ENCODE results near the gene GSS.

DNA sequence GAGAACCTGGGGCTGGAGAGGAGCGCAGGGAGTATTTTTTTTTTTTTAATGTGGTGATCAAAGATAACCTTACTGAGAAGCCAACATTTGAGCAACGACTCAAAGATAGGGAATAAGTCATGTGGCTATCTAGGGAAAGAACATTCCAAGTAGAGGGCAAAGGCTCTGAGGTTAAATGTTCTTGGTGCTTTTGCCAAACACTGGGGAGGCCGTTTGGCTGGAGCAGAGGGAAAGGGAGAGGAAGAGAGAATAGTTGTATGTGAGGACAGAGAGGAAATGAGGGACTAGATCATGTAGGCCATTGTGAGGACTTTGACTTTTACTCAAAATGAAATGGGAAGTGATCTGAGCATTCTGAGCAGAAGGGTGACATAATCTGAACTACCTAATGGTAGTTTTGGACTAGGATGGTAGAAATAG, 51.4 kb downstream of the GSS start:
- TF ChIP-seq, protein P1, sequence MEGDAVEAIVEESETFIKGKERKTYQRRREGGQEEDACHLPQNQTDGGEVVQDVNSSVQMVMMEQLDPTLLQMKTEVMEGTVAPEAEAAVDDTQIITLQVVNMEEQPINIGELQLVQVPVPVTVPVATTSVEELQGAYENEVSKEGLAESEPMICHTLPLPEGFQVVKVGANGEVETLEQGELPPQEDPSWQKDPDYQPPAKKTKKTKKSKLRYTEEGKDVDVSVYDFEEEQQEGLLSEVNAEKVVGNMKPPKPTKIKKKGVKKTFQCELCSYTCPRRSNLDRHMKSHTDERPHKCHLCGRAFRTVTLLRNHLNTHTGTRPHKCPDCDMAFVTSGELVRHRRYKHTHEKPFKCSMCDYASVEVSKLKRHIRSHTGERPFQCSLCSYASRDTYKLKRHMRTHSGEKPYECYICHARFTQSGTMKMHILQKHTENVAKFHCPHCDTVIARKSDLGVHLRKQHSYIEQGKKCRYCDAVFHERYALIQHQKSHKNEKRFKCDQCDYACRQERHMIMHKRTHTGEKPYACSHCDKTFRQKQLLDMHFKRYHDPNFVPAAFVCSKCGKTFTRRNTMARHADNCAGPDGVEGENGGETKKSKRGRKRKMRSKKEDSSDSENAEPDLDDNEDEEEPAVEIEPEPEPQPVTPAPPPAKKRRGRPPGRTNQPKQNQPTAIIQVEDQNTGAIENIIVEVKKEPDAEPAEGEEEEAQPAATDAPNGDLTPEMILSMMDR (IDR thresholded peaks at IDR 0.05; ENCODE audit: low read length), result no peak
- no peak for TF ChIP-seq EZH2 (IDR thresholded peaks at IDR 0.05; ENCODE audit: borderline replicate concordance, low read length)

All from OCI-LY1 (cell line).